Progenitor cell of endocrine pancreas (in vitro differentiated cells): ENCODE results near the gene PEA15. TPM values are rescaled to one million over a fixed set of nuclear protein-coding genes. Genes with fewer than 3 reads are reported as not detected.

ENCODE experiments used
- DNase-seq: peaks from one replicate; pipeline ENCODE4 v3.0.0; 2021; ENCODE audit warnings: low spot score; ENCODE audit not compliant: unreplicated experiment
- H3K27ac Mint-ChIP-seq: 2 replicates; pipeline ENCODE4 v1.8.0; 2021; ENCODE audit warnings: mild to moderate bottlenecking, moderate library complexity, mixed read lengths
- H3K27me3 Mint-ChIP-seq: 2 replicates; pipeline ENCODE4 v1.8.0; 2021; ENCODE audit warnings: mixed read lengths
- H3K36me3 Mint-ChIP-seq: 2 replicates; pipeline ENCODE4 v1.8.0; 2022; ENCODE audit warnings: mixed read lengths; ENCODE audit not compliant: insufficient read depth
- H3K4me1 Mint-ChIP-seq: 2 replicates; pipeline ENCODE4 v1.8.0; 2021; ENCODE audit warnings: low read depth, mixed read lengths
- H3K4me3 Mint-ChIP-seq: 2 replicates; pipeline ENCODE4 v1.8.0; 2021; ENCODE audit warnings: low read depth, mild to moderate bottlenecking, moderate library complexity, mixed read lengths
- H3K9me3 Mint-ChIP-seq: 2 replicates; pipeline ENCODE4 v1.8.0; 2021; ENCODE audit warnings: low read depth, mixed read lengths
- CTCF ChIP-seq: fragments of 200-600 bp; sonication (generic); IDR thresholded peaks from one replicate; pipeline ENCODE4 v1.5.0; 2021; ENCODE audit warnings: antibody characterized with exemption, mild to moderate bottlenecking; ENCODE audit not compliant: unreplicated experiment
- total RNA-seq: library from RNA; stranded (reverse); gene quantifications from 2 replicates; pipeline ENCODE4 v1.2.1, GENCODE V29; 2021

Gene PEA15
- total RNA-seq, 1 donor from 2014 or later = 37.6 TPM

DNA sequence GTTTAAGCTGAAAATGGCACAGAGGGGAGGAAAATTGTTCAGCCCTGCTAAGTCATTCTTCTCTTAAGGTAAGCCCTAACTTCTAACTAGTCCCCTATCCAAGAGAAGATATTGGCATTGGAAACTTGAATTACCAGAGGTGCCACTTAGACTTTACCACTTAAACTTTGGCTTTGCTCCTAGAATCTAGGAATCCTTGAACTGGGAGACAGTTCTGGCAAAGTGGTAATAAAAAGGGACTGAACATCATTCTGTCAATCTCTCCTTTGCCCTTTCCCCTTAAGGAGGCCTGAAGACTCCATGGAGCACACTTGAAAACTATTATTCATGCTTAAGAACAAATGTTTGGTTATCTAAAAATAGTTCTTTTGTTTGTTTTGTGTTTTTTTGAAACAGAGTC lies 45.3 kb upstream of the PEA15 start:
- no peaks in the 10 kb centered on the region for H3K27me3 Mint-ChIP-seq
- DNase-seq = no peak
- no peaks in the 10 kb centered on the region for H3K4me1 Mint-ChIP-seq
- no peak overlapping the region for H3K27ac Mint-ChIP-seq
- H3K9me3 Mint-ChIP-seq = no peaks in the 10 kb centered on the region
- no peaks in the 10 kb centered on the region for H3K36me3 Mint-ChIP-seq
- no peak for TF ChIP-seq CTCF
- H3K4me3 Mint-ChIP-seq = no peak overlapping the region

DNA sequence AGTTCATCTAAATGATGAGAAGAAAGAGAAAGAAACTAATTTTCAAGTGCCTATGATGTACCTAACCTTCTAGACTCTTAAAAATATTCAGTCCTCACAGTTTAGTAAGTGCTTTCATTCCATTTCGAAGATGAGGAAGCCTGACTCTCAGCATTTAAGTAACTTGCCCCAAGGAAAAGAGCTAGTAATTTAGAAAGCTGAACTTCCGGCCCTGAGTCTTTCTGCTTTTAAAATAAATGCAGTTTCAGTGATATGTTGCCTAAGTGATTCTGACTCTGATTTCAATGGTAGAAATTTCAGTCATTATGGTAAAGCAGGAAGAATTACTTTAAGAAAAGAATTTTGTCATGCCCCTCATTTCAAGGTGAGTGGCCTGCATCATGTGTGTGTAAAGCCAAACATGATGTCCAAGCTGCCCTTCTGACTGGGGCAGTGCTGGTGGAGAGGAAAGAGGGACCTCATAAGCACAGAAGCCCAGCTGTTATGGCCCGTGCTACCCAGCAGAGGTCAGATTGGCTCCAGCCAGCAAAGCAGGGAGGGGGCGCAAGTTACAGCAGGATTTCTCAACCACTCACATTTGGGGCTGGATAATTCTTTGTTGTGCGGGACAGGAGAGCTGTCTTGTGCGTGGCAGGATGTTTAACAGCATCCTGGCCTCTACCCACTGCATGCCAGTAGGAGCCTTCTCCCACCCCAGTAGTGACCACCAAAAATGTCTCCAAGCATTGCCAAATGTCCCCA lies 43.0 kb upstream of the PEA15 start:
- peak; percentile 52 for TF ChIP-seq CTCF
- H3K27ac Mint-ChIP-seq = no peak overlapping the region
- no peak for DNase-seq
- H3K4me1 Mint-ChIP-seq = no peaks in the 10 kb centered on the region
- H3K4me3 Mint-ChIP-seq = no peak overlapping the region
- no peaks in the 10 kb centered on the region for H3K9me3 Mint-ChIP-seq
- H3K36me3 Mint-ChIP-seq = no peaks in the 10 kb centered on the region
- H3K27me3 Mint-ChIP-seq = peaks cover 6% of the 10 kb centered on the region

DNA sequence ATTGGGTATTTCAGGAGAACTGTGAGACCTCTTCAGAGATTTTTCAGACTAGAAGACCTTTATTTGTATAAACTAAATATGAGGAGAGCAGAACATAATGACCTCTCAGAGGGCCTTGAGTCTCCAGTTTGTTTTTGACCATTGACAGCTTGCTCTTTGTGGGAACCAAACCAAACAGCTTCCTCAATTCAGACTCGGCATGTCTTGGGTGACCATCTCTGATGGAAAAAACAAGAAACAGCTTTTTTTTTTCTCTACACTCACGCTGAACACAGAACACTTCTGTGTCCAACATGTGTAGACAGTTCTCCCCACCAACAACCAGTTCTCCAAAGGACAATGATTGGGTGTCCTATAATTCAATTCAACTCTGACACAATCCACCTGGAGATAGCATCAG lies 42.3 kb upstream of the PEA15 start:
- Mint-ChIP-seq H3K36me3 (no peaks in the 10 kb centered on the region), H3K9me3 (no peaks in the 10 kb centered on the region), H3K4me3 (no peak overlapping the region), H3K27me3 (peaks cover 11% of the 10 kb centered on the region), H3K4me1 (no peaks in the 10 kb centered on the region), H3K27ac (no peak overlapping the region)
- DNase-seq = no peak
- no peak for TF ChIP-seq CTCF

- DNase-seq = no peak
- H3K9me3 Mint-ChIP-seq = no peaks in the 10 kb centered on the region
- TF ChIP-seq CTCF = no peak
- H3K27me3 Mint-ChIP-seq = peaks cover 12% of the 10 kb centered on the region
- no peaks in the 10 kb centered on the region for H3K36me3 Mint-ChIP-seq
- H3K4me3 Mint-ChIP-seq = no peak overlapping the region
- H3K27ac Mint-ChIP-seq = no peak overlapping the region
- no peaks in the 10 kb centered on the region for H3K4me1 Mint-ChIP-seq
Observed at GRCh38 chr1:160163615-160164014, 41.6 kb upstream of the PEA15 start.

DNA sequence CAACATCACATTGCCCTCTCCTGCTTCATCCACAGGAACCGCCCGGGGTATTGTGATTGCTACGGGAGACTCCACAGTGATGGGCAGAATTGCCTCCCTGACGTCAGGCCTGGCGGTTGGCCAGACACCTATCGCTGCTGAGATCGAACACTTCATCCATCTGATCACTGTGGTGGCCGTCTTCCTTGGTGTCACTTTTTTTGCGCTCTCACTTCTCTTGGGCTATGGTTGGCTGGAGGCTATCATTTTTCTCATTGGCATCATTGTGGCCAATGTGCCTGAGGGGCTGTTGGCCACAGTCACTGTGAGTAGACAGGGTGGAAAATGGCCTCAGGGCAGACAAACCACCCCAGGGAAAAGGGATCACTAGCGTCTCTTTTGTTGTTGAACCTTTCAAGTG lies 41.1 kb upstream of the PEA15 start:
- Mint-ChIP-seq H3K27me3 (peaks cover 17% of the 10 kb centered on the region), H3K9me3 (no peaks in the 10 kb centered on the region), H3K4me3 (no peak overlapping the region), H3K27ac (no peak overlapping the region), H3K4me1 (no peaks in the 10 kb centered on the region), H3K36me3 (no peaks in the 10 kb centered on the region)
- no peak for TF ChIP-seq CTCF
- DNase-seq = no peak
